ENCODE results near the gene MAP4K4.
"Not testable (repeated sequence)": the region's sequence is repeated elsewhere in the genome, so short reads cannot be mapped to it uniquely, and the experiment has no call there.

The MAP4K4 gene

DNA sequence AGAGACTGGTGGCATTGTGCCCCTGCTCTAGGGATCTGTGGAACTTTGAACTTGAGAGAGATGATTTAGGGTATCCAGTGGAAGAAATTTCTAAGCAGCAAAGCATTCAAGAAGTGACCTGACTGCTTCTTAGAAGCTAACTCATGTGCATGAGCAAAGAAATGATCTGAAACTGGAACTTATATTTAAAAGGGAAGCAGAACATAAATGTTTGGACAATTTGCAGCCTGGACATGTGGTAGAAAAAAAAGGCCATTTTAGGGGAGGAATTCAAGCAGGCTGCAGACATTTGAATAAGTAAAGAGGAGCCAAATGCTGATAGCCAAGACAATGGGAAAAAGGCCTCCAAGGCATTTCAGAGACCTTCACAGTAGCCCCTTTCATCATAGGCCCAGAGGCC is 226.8 kb downstream of the MAP4K4 start:
- H3K27ac ChIP-seq (ENCODE audit: low read depth, low read length); H3K4me3 ChIP-seq (ENCODE audit: low read length); H3K4me1 ChIP-seq (ENCODE audit: control insufficient read depth, insufficient read depth, low read length): not testable (repeated sequence)

DNA sequence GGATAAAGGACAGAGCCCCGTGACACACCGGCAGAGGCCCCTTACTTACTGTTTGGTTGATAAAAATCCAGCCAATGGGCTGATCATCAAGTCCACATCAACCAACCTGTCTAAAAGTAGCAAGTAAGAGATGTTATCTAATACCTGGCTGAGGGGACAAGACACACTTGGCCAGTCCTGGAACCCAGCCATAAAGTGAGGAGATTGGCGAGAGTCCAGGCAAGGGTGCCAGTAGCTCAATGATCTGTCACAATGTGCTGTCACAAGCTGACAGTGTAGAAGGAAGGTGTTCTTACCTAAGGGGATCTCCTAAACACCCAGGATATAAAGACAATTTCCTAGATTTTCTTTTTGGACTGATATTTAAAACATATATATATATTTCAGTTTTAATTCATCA is 232.5 kb downstream of the MAP4K4 start:
- Histone ChIP-seq H3K4me1 (ENCODE audit: control insufficient read depth, insufficient read depth, low read length) (no peaks in the 10 kb centered on the region), H3K27ac (ENCODE audit: low read depth, low read length) (no peak overlapping the region), H3K27me3 (ENCODE audit: control insufficient read depth, insufficient read depth, low read length) (no peaks in the 10 kb centered on the region), H3K9ac (ENCODE audit: low read length) (no peak overlapping the region), H3K4me3 (ENCODE audit: low read length) (no peak overlapping the region), H3K36me3 (ENCODE audit: control insufficient read depth, insufficient read depth, low read length) (no peaks in the 10 kb centered on the region)

More for the DNA sequence above, 226.8 kb downstream of the MAP4K4 start:
- H3K27me3 ChIP-seq (ENCODE audit: control insufficient read depth, insufficient read depth, low read length); H3K36me3 ChIP-seq (ENCODE audit: control insufficient read depth, insufficient read depth, low read length); H3K9ac ChIP-seq (ENCODE audit: low read length): not testable (repeated sequence)

DNA sequence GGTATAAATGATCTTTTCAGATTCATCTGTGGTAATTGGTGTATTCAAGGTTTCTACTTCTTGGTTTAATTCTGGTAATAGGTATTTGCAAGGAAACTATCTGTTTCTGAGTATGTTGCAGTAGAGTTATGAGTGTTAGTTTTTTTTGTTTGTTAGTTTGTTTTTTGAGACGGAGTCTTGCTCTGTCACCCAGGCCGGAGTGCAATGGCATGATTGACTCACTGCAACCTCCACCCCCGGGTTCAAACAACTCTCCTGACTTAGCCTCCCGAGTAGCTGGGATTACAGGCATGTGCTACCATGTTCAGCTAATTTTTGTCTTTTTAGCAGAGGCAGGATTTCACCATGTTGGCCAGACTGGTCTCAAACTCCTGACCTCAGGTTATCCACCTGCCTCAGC is 233.3 kb downstream of the MAP4K4 start:
- Histone ChIP-seq H3K4me3 (ENCODE audit: low read length) (no peak overlapping the region), H3K36me3 (ENCODE audit: control insufficient read depth, insufficient read depth, low read length) (no peaks in the 10 kb centered on the region), H3K9ac (ENCODE audit: low read length) (no peak overlapping the region), H3K27ac (ENCODE audit: low read depth, low read length) (no peak overlapping the region), H3K27me3 (ENCODE audit: control insufficient read depth, insufficient read depth, low read length) (no peaks in the 10 kb centered on the region), H3K4me1 (ENCODE audit: control insufficient read depth, insufficient read depth, low read length) (no peaks in the 10 kb centered on the region)

DNA sequence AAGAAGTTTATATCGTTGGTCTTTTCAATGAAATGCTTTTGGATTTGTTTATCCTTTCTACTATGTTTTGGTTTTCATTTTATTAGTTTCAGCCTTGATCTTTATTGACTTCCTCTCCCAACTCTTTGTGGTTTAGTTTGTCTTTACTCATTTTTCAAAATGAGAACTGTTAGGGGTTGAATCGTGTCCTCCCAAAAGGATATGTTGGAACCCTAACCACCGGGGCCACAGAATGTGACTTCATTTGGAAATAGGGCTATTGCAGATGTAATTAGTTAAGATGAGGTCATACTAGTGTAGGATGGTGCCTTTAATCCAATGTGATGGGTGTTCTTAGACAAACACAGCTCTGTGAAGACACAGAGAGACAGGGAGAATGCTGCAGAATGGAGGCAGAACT is 233.9 kb downstream of the MAP4K4 start:
- no peaks in the 10 kb centered on the region for H3K36me3 ChIP-seq (ENCODE audit: control insufficient read depth, insufficient read depth, low read length)
- H3K4me1 ChIP-seq (ENCODE audit: control insufficient read depth, insufficient read depth, low read length), result no peaks in the 10 kb centered on the region
- H3K27me3 ChIP-seq (ENCODE audit: control insufficient read depth, insufficient read depth, low read length), result no peaks in the 10 kb centered on the region
- H3K9ac ChIP-seq (ENCODE audit: low read length), result no peak overlapping the region
- H3K27ac ChIP-seq (ENCODE audit: low read depth, low read length), result no peak overlapping the region
- no peak overlapping the region for H3K4me3 ChIP-seq (ENCODE audit: low read length)

DNA sequence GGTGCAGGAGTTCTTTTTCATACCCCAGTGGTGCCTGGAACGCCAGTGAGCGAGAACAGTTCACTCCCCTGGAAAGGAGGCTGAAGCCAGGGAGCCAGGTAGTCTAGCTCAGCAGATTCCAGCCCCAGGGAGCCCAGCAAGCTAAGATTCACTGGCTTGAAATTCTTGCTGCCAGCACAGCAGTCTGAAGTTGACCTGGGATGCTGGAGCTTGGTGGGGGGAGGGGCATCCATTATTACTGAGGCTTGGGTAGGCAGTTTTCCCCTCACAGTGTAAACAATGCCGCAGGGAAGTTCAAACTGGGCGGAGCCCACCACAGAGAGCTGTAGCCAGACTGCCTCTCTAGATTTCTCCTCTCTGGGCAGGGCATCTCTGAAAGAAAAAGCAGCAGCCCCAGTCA is 238.3 kb downstream of the MAP4K4 start:
- not testable (repeated sequence) for H3K27ac ChIP-seq (ENCODE audit: low read depth, low read length); H3K9ac ChIP-seq (ENCODE audit: low read length); H3K36me3 ChIP-seq (ENCODE audit: control insufficient read depth, insufficient read depth, low read length); H3K4me3 ChIP-seq (ENCODE audit: low read length); H3K27me3 ChIP-seq (ENCODE audit: control insufficient read depth, insufficient read depth, low read length); H3K4me1 ChIP-seq (ENCODE audit: control insufficient read depth, insufficient read depth, low read length)

DNA sequence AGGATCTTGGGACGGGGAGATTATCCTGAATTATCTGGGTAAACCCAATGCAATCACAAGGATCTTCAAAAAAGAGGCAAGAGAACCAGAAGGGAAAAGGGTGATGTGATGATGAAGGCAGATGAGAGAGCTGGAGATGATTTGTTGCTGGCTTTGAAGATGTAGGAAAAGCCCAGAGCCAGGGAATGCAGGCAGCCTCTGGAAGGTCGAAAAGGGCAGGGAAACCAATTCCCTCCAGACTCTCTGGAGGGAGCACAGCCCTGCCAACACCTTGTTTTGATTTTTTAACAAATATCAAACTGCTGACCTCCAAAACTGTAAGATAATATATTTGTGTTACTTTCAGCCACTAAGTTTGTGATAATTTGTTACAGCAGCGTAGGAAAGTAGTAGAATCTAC is 245.3 kb downstream of the MAP4K4 start:
- Histone ChIP-seq H3K9ac (ENCODE audit: low read length) (no peak overlapping the region), H3K36me3 (ENCODE audit: control insufficient read depth, insufficient read depth, low read length) (no peaks in the 10 kb centered on the region), H3K27ac (ENCODE audit: low read depth, low read length) (no peak overlapping the region), H3K27me3 (ENCODE audit: control insufficient read depth, insufficient read depth, low read length) (no peaks in the 10 kb centered on the region), H3K4me3 (ENCODE audit: low read length) (no peak overlapping the region), H3K4me1 (ENCODE audit: control insufficient read depth, insufficient read depth, low read length) (no peaks in the 10 kb centered on the region)
